PFSK-1 (cell line): ENCODE results near the gene SNX17.

Experiments
- FOXP2 ChIP-seq: optimal IDR thresholded peaks from 2 replicates; pipeline ENCODE3; 2011; ENCODE audit warnings: borderline replicate concordance, control low read depth, inconsistent platforms; ENCODE audit not compliant: insufficient read depth; ENCODE audit errors: extremely low read length, extremely low read depth
- POLR2AphosphoS5 ChIP-seq: IDR thresholded peaks from 2 replicates; pipeline ENCODE4 v1.6.1; 2012; ENCODE audit warnings: low read depth, mild to moderate bottlenecking, control low read depth, low read length, moderate library complexity
- SIN3A ChIP-seq: IDR thresholded peaks from 2 replicates; pipeline ENCODE4 v1.6.1; 2012; ENCODE audit warnings: mild to moderate bottlenecking, low read length, moderate library complexity, borderline replicate concordance; ENCODE audit not compliant: insufficient read depth
- TAF1 ChIP-seq: IDR thresholded peaks from 2 replicates; pipeline ENCODE4 v1.6.1; 2012; ENCODE audit warnings: low read length, control low read depth, borderline replicate concordance; ENCODE audit not compliant: insufficient read depth
- TF ChIP-seq, protein P1 (sequence below), 2 experiments: IDR thresholded peaks; 2 replicates each; pipeline versions ENCODE4 v1.6.1 to v1.8.0; 2011 to 2012; ENCODE audit warnings: low read depth in 2 of 2, low read length in 2 of 2, control low read depth in 1 of 2, inconsistent platforms in 1 of 2, mild to moderate bottlenecking in 1 of 2, moderate library complexity in 1 of 2; ENCODE audit not compliant: insufficient read depth in 1 of 2

DNA sequence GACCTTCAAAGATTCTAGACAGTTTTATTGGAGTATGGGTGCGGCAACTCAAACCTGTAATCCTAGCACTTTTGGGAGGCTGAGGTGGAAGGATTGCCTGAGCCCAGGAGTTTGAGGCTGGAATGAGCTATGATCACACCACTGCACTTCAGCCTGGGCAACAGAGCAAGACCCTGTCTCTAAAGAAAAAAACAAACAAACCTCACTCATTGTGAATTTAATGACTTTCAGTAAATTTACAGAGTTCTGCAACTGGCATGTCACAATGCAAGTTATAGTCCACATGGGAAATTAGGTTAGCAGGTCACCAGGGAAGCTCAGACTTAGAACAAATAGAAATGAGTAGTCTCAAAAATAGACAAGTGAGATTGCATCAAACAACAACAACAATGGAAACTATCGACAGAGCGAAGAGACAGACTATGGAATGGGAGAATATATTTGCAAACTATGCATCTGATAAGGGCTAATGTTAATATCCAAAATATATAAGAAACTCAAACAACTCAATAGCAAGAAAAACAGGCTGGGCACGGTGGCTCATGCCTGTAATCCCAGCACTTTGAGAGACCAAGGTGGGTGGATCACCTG is 51.3 kb downstream of the SNX17 start:
- TF ChIP-seq TAF1 (no peak), SIN3A (no peak), POLR2AphosphoS5 (no peak), FOXP2 (no peak)
- TF ChIP-seq, protein P1, sequence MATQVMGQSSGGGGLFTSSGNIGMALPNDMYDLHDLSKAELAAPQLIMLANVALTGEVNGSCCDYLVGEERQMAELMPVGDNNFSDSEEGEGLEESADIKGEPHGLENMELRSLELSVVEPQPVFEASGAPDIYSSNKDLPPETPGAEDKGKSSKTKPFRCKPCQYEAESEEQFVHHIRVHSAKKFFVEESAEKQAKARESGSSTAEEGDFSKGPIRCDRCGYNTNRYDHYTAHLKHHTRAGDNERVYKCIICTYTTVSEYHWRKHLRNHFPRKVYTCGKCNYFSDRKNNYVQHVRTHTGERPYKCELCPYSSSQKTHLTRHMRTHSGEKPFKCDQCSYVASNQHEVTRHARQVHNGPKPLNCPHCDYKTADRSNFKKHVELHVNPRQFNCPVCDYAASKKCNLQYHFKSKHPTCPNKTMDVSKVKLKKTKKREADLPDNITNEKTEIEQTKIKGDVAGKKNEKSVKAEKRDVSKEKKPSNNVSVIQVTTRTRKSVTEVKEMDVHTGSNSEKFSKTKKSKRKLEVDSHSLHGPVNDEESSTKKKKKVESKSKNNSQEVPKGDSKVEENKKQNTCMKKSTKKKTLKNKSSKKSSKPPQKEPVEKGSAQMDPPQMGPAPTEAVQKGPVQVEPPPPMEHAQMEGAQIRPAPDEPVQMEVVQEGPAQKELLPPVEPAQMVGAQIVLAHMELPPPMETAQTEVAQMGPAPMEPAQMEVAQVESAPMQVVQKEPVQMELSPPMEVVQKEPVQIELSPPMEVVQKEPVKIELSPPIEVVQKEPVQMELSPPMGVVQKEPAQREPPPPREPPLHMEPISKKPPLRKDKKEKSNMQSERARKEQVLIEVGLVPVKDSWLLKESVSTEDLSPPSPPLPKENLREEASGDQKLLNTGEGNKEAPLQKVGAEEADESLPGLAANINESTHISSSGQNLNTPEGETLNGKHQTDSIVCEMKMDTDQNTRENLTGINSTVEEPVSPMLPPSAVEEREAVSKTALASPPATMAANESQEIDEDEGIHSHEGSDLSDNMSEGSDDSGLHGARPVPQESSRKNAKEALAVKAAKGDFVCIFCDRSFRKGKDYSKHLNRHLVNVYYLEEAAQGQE (IDR thresholded peaks at IDR 0.05; ENCODE audit: insufficient read depth in 1 of 2, low read depth in 2 of 2, low read length in 2 of 2) = no peak
